Fibroblast of lung (primary cell): Measurements from ENCODE around the gene CHCHD2. TPM values are rescaled to one million over a fixed set of nuclear protein-coding genes. Genes with fewer than 3 reads are reported as not detected.
"Not testable (repeated sequence)": the region's sequence is repeated elsewhere in the genome, so short reads cannot be mapped to it uniquely, and the experiment has no call there.

Experiments
- DNase-seq, 2 donors: peaks; one replicate each; pipeline versions ENCODE4 v3.0.0 to v3.0.0-alpha.2; 2010; ENCODE audit warnings: low read depth in 2 of 2
- H2AFZ ChIP-seq: 2 replicates; pipeline ENCODE4 v1.5.1; 2012; ENCODE audit warnings: low read length, control low read depth, inconsistent platforms
- H3K27ac ChIP-seq: 2 replicates; pipeline ENCODE4 v1.5.1; 2011; ENCODE audit warnings: low read length, control low read depth; ENCODE audit not compliant: insufficient read depth
- H3K27me3 ChIP-seq: 2 replicates; pipeline ENCODE4 v1.5.1; 2011; ENCODE audit warnings: mild to moderate bottlenecking, low read length; ENCODE audit not compliant: control insufficient read depth, insufficient read depth
- H3K36me3 ChIP-seq: 2 replicates; pipeline ENCODE4 v1.5.1; 2011; ENCODE audit warnings: low read length; ENCODE audit not compliant: control insufficient read depth, insufficient read depth
- H3K4me1 ChIP-seq: 2 replicates; pipeline ENCODE4 v1.5.1; 2011; ENCODE audit warnings: low read length; ENCODE audit not compliant: control insufficient read depth, insufficient read depth; ENCODE audit errors: extremely low read depth
- H3K4me2 ChIP-seq: 2 replicates; pipeline ENCODE4 v1.5.1; 2011; ENCODE audit warnings: low read length, control low read depth; ENCODE audit not compliant: insufficient read depth; ENCODE audit errors: extremely low read depth
- H3K4me3 ChIP-seq, 4 experiments: fragments of 200-600 bp in 1 of 4; sonication (generic) in 1 of 4; replicated peaks in 1 of 4; 2 replicates each; pipeline ENCODE4 v1.5.1; 2011 to 2016; ENCODE audit warnings: low read length in 4 of 4, low read depth in 3 of 4, mild to moderate bottlenecking in 3 of 4, control low read depth in 2 of 4, inconsistent platforms in 1 of 4, mixed read lengths in 1 of 4; ENCODE audit not compliant: insufficient read depth in 1 of 4; ENCODE audit errors: control extremely low read depth in 1 of 4
- H3K79me2 ChIP-seq: 2 replicates; pipeline ENCODE4 v1.5.1; 2012; ENCODE audit warnings: mild to moderate bottlenecking, low read length, inconsistent platforms; ENCODE audit not compliant: control insufficient read depth, insufficient read depth
- H3K9ac ChIP-seq: 2 replicates; pipeline ENCODE4 v1.5.1; 2011; ENCODE audit warnings: mild to moderate bottlenecking, low read length, control low read depth; ENCODE audit not compliant: insufficient read depth
- H3K9me3 ChIP-seq: 2 replicates; pipeline ENCODE4 v1.5.1; 2012; ENCODE audit warnings: low read depth, low read length; ENCODE audit not compliant: control insufficient read depth, insufficient read depth
- H4K20me1 ChIP-seq: 2 replicates; pipeline ENCODE4 v1.5.1; 2011; ENCODE audit warnings: low read length; ENCODE audit not compliant: control insufficient read depth, insufficient read depth; ENCODE audit errors: extremely low read depth
- CTCF ChIP-seq, 2 donors: IDR thresholded peaks in 1 of 2; conservative IDR thresholded peaks in 1 of 2; 1 replicate in 1 of 2; 2 replicates in 1 of 2; pipeline ENCODE4 v1.5.1; 2011 to 2012; ENCODE audit warnings: low read length in 2 of 2, control low read depth in 1 of 2, inconsistent platforms in 1 of 2, low read depth in 1 of 2, mild to moderate bottlenecking in 1 of 2
- EZH2 ChIP-seq: IDR thresholded peaks from 2 replicates; pipeline ENCODE4 v1.5.1; 2012; ENCODE audit warnings: low read length, control low read depth, mild to moderate bottlenecking; ENCODE audit errors: missing control alignments
- polyA plus RNA-seq, 2 donors: library from polyadenylated mRNA; depleted of rRNA in 1 of 2; stranded (reverse) in 1 of 2; unstranded in 1 of 2; fragments of >200 nt; gene quantifications; 2 replicates each; pipeline ENCODE4 v1.2.1, GENCODE V29; 2011 to 2012; ENCODE audit warnings: missing spikeins in 1 of 2
- total RNA-seq: library from RNA; depleted of rRNA; stranded (reverse); fragments of >200 nt; gene quantifications from 2 replicates; pipeline ENCODE4 v1.2.1, GENCODE V29; 2014

Gene CHCHD2
- total and polyA plus RNA-seq, 2 donors (not counting 1 experiment from before 2014, with no cell fraction given) = 232 to 338 TPM

GRCh38 chr7:56107954-56108258 is 1.6 kb upstream of the CHCHD2 start:
- Histone ChIP-seq H3K9me3 (no peaks in the 10 kb centered on the region), H2AFZ (peak overlapping the region; percentile 18), H4K20me1 (no peaks in the 10 kb centered on the region), H3K36me3 (peaks cover 5% of the 10 kb centered on the region), H3K27ac (no peak overlapping the region), H3K27me3 (no peaks in the 10 kb centered on the region), H3K4me3 (no peak overlapping the region), H3K79me2 (peaks cover 27% of the 10 kb centered on the region), H3K9ac (no peak overlapping the region), H3K4me1 (no peaks in the 10 kb centered on the region), H3K4me2 (no peak overlapping the region)
- no peak for DNase-seq
- TF ChIP-seq EZH2 (no peak), CTCF (conservative IDR thresholded peaks at IDR 0.05 in 1 of 2, IDR thresholded peaks at IDR 0.05 in 1 of 2; ENCODE audit: low read depth in 1 of 2, low read length in 2 of 2) (no peak)

- peak overlapping the region; percentile 98 for H3K27ac ChIP-seq
- no peaks in the 10 kb centered on the region for H4K20me1 ChIP-seq
- DNase-seq = peak; percentile 84 to 89
- no peaks in the 10 kb centered on the region for H3K9me3 ChIP-seq
- no peaks in the 10 kb centered on the region for H3K4me1 ChIP-seq
- H3K9ac ChIP-seq = peak overlapping the region; percentile 94
- H3K79me2 ChIP-seq = peaks cover 27% of the 10 kb centered on the region
- H3K4me2 ChIP-seq = peak overlapping the region; percentile 92
- no peak overlapping the region for H2AFZ ChIP-seq
- H3K27me3 ChIP-seq = no peaks in the 10 kb centered on the region
- TF ChIP-seq EZH2 = no peak
- TF ChIP-seq CTCF (conservative IDR thresholded peaks at IDR 0.05 in 1 of 2, IDR thresholded peaks at IDR 0.05 in 1 of 2; ENCODE audit: low read depth in 1 of 2, low read length in 2 of 2) = no peak
- H3K4me3 ChIP-seq = peak overlapping the region; percentile 78 to 100 (median 87)
- H3K36me3 ChIP-seq = peaks cover 5% of the 10 kb centered on the region
Measured at GRCh38 chr7:56105508-56105907, 768 bp downstream of the CHCHD2 start.

DNA sequence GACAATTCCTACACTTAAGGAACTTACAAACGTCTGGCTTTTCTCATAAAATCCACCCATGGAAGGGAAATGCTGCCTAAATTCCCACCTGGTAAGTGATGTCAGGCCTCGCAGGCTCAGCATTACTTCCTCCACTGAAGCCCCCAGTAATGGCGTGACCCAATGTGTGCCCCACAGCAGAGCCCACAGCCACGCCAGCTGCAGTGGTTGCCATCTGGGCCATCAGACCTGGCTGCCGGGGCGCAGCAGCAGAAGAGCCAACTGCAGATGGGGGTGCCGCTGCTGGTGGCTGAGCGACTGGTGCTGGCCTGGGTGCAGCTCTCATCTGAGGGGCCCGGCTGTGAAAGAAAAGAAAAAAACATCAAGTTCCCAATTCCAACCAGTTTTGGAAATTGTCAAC is 2.1 kb downstream of the CHCHD2 start:
- DNase-seq, H3K4me3 ChIP-seq, H4K20me1 ChIP-seq, H3K36me3 ChIP-seq, H3K27me3 ChIP-seq, H2AFZ ChIP-seq, H3K9me3 ChIP-seq, H3K9ac ChIP-seq, H3K27ac ChIP-seq, H3K4me2 ChIP-seq, H3K4me1 ChIP-seq: not testable (repeated sequence)
- H3K79me2 ChIP-seq = peaks cover 27% of the 10 kb centered on the region
